ENCODE measurements around the gene OR6X1. TPM values are rescaled to one million over a fixed set of nuclear protein-coding genes. Genes with fewer than 3 reads are reported as not detected.

The OR6X1 gene
- polyA plus RNA-seq (2012; ENCODE audit: insufficient read depth, insufficient read length): not detected

GRCh38 chr11:123754101-123754568, at the start of gene OR6X1:
Gene OR6X1, minus strand, starts transcription at chr11:123754518. Its CDS starts 0 bp downstream, at chr11:123754518.
- DNase-seq (ENCODE audit: low read depth, low spot score): no peak
- H3K4me3 ChIP-seq (ENCODE audit: low read length): no peak within 1 kb of the TSS

DNA sequence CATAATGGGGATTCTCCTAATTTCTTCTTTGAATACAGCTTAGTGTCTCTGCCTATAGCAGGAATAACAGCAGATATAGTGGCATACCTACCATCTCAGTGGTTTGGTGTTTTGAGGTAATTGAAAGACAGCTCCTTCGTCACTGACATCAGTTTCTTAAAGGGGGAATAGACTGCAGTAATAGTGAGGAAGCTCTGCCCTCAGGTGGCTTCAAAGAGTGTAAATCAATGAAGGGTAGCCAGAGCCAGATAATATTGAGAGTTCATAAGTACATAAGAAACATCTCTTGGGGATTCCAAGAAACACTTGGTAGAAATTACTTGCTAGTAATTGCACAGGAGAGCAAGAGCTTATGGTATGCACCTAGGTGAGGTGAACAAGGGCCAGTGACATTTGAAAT, 47.4 kb upstream of the OR6X1 start:
- H3K4me3 ChIP-seq (ENCODE audit: low read length): no peak overlapping the region
- DNase-seq (ENCODE audit: low read depth, low spot score): no peak

GRCh38 chr11:123800036-123800435, 45.7 kb upstream of the OR6X1 start:
- DNase-seq (ENCODE audit: low read depth, low spot score): no peak
- no peak overlapping the region for H3K4me3 ChIP-seq (ENCODE audit: low read length)

- no peak for DNase-seq (ENCODE audit: low read depth, low spot score)
- no peak overlapping the region for H3K4me3 ChIP-seq (ENCODE audit: low read length)
These were observed 45.1 kb upstream of the OR6X1 start for GRCh38 chr11:123799438-123799837.

GRCh38 chr11:123798513-123799252, 44.4 kb upstream of the OR6X1 start:
- DNase-seq (ENCODE audit: low read depth, low spot score): no peak
- no peak overlapping the region for H3K4me3 ChIP-seq (ENCODE audit: low read length)

- no peak for DNase-seq (ENCODE audit: low read depth, low spot score)
- no peak overlapping the region for H3K4me3 ChIP-seq (ENCODE audit: low read length)
These were observed 43.8 kb upstream of the OR6X1 start for GRCh38 chr11:123798079-123798478.

GRCh38 chr11:123797541-123797940, 43.2 kb upstream of the OR6X1 start:
- DNase-seq (ENCODE audit: low read depth, low spot score): no peak
- no peak overlapping the region for H3K4me3 ChIP-seq (ENCODE audit: low read length)

- H3K4me3 ChIP-seq (ENCODE audit: low read length): no peak overlapping the region
- no peak for DNase-seq (ENCODE audit: low read depth, low spot score)
These were observed 42.8 kb upstream of the OR6X1 start for GRCh38 chr11:123797114-123797513.

- H3K4me3 ChIP-seq (ENCODE audit: low read length): no peak overlapping the region
- no peak for DNase-seq (ENCODE audit: low read depth, low spot score)
These were observed 41.9 kb upstream of the OR6X1 start for GRCh38 chr11:123796226-123796625.

DNA sequence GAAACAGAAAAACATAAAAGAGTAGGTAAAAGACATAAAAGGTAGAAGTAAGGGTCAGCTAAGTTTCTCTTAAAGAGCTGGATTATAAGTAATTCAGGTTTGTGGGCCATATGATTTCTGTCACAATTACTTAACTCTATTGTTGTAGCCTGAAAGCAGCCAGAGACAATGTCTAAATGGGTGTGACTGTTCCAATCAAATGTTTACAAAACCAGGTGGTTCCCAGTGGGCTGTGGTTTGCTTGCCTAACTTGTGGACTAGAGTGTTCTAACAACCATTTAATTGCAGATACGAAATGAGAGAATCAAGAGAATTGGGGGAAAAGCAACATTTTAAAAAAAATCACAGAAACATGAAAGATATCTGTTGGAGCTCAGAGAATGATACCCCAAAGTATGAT, 29.2 kb upstream of the OR6X1 start:
- no peak overlapping the region for H3K4me3 ChIP-seq (ENCODE audit: low read length)
- DNase-seq (ENCODE audit: low read depth, low spot score): no peak

DNA sequence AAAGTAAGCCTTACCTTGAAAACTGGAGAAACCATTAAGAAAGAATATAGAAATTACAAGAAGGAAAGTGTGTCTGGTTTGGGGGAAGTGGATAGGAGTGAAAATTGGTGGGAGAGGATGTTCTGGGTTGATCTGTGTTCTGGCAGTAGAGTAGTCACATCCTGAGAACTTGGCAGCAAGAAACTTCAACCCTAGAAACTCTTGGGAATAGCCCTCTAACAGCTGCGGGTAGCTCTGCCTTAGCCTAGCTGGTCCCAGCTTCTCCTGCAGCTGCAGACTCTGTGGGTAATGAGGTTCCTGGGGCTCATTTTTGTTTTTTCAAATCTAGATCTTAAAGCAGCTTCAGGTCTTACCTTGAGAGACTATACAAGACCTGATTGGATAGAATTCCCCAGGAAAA, 24.2 kb upstream of the OR6X1 start:
- no peak for DNase-seq (ENCODE audit: low read depth, low spot score)
- no peak overlapping the region for H3K4me3 ChIP-seq (ENCODE audit: low read length)

- no peak overlapping the region for H3K4me3 ChIP-seq (ENCODE audit: low read length)
- no peak for DNase-seq (ENCODE audit: low read depth, low spot score)
These were observed 21.6 kb upstream of the OR6X1 start for GRCh38 chr11:123775715-123776549.

- H3K4me3 ChIP-seq (ENCODE audit: low read length): no peak overlapping the region
- no peak for DNase-seq (ENCODE audit: low read depth, low spot score)
These were observed 21.0 kb upstream of the OR6X1 start for GRCh38 chr11:123775289-123775688.

- no peak for DNase-seq (ENCODE audit: low read depth, low spot score)
- no peak overlapping the region for H3K4me3 ChIP-seq (ENCODE audit: low read length)
These were observed 19.6 kb upstream of the OR6X1 start for GRCh38 chr11:123773959-123774358.

DNA sequence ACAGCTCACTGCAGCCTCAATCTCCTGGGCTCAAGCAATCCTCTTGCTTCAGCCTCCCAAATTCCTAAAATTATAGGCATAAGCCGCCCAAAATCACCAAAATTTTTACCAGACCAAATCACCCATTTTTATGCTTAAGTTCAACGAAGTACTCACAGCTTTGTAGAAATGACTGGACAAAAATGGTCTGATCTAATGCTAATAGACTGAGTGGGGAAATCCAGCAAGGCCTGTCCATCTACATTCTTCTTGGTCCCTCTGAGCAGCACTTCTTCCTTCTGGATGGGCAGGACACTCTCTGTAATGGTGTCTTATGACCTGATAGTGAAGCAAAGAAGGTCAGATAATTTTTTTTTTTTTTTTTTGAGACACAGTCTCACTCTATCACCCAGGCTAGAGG, 18.7 kb upstream of the OR6X1 start:
- H3K4me3 ChIP-seq (ENCODE audit: low read length): no peak overlapping the region
- no peak for DNase-seq (ENCODE audit: low read depth, low spot score)

GRCh38 chr11:123771664-123772063, 17.3 kb upstream of the OR6X1 start:
- no peak overlapping the region for H3K4me3 ChIP-seq (ENCODE audit: low read length)
- no peak for DNase-seq (ENCODE audit: low read depth, low spot score)

- DNase-seq (ENCODE audit: low read depth, low spot score): no peak
- H3K4me3 ChIP-seq (ENCODE audit: low read length): no peak overlapping the region
These were observed 16.4 kb upstream of the OR6X1 start for GRCh38 chr11:123770712-123771111.

GRCh38 chr11:123765601-123766000, 11.3 kb upstream of the OR6X1 start:
- no peak for DNase-seq (ENCODE audit: low read depth, low spot score)
- H3K4me3 ChIP-seq (ENCODE audit: low read length): no peak overlapping the region

DNA sequence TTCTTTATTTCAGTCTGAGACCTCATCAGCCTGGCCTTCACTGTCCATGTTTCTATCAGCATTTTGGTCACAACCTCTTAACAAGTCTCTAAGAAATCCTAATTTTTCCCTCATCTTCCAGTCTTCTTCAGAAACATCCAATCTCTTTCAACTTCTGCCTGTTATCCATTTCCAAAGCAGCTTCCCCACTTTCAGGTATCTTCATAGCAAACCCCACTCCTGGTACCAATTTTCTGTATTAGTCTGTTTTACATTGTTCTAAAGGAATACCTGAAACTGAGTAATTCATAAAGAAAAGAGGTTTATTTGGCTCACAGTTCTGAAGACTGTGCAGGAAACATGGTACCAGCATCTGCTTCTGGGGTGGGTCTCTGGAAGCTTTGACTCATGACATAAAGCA, 8.1 kb upstream of the OR6X1 start:
- no peak overlapping the region for H3K4me3 ChIP-seq (ENCODE audit: low read length)
- no peak for DNase-seq (ENCODE audit: low read depth, low spot score)

DNA sequence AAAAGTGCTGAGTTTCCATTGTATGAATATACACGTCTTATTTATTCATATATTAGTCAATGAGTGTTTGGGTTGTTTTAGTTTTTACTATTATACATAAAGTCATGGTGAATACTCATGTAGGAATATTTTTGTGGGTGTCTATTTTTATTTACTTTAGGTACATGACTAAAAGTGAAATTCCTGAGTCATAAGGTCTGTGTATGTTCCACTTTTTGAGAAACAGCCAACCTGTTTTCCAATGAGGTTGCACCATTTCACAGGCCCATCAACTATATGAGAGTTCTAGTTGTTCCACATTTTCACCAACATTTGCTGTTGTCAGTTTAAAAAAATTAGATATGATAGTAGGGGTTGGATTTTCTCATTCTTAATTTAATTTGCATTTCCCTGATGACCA, 6.6 kb upstream of the OR6X1 start:
- DNase-seq (ENCODE audit: low read depth, low spot score): no peak
- no peak overlapping the region for H3K4me3 ChIP-seq (ENCODE audit: low read length)

Data from Jurkat, Clone E6-1 (cell line).